ENCODE results near the gene PHEX.
A peak's percentile ranks its signal among the peaks of the same experiment; 100 is the strongest.

The PHEX gene

DNA sequence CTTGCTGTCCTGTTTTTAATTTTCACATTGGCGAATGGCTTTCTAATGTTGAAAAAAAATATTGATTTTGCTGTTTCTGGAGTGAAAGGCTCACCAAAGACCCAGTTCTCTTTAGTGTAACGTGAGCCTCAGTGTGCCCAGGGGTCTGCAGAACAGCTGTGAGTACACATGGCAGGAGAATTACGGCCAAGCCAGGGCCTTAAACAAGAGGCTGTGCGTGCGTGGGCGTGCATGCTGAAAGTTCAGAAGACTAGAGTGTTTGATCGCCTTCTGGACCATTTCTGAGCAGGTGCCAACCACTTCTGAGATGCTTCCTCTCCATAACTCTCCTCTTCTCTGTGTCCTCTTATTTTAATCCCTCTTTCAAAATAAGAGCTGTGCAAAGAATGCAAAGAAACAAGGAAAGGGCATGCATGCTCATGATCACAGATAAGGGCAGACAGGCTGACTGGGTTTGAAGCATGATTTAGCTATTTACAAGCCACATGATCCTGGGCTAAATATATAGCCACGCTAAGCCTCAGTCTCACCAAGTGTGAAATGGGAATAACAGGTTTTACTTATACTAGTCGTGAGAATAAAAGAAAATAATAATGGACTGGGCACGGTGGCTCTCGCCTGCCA lies 9.9 kb downstream of the PHEX start:
- no peak for DNase-seq

- no peak for DNase-seq
These were observed 11.7 kb downstream of the PHEX start for GRCh38 chrX:22043872-22044271.

- DNase-seq = no peak
These were observed 15.3 kb downstream of the PHEX start for GRCh38 chrX:22047468-22047867.

DNA sequence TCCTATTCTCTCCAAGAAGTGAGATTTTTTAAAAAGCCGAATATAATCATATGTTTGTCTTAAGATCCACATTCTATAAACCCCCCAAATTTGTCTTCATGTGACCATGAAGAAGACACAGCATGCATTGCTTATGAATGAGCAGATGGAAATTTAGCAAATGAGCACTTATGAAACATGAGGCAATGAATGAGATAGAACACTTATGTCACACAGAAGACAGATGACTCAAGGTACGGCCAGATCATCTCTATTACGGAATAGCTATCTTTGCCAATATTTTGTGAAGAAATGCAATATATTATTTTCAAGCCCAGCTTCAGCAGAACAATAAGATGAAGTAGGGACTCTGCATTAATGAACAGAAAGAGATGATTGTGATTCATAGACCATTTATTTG lies 21.4 kb downstream of the PHEX start:
- no peak for DNase-seq

- no peak for DNase-seq
These were observed 24.1 kb downstream of the PHEX start for GRCh38 chrX:22056235-22056634.

DNA sequence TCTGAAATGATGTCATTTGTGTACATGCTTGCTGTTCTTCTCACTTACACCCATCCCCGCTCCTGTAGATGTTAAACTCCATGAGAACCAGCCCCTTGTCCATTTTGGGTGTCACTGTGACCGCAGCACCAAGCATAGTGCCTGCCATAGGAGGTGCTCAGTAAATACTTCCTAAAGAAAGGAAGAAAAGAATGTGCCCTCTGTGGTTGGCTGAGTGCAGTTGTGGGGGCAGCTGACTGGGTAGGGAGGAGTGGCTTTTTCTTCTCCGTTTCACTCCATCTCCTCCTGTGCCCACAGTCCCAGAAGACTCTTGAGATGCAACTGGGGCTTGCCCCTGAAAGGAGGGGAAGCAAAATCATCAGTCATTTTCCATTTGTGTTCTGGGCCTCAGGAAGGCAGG lies 25.5 kb downstream of the PHEX start:
- no peak for DNase-seq

- DNase-seq = no peak
These were observed 27.6 kb downstream of the PHEX start for GRCh38 chrX:22059775-22060174.

DNA sequence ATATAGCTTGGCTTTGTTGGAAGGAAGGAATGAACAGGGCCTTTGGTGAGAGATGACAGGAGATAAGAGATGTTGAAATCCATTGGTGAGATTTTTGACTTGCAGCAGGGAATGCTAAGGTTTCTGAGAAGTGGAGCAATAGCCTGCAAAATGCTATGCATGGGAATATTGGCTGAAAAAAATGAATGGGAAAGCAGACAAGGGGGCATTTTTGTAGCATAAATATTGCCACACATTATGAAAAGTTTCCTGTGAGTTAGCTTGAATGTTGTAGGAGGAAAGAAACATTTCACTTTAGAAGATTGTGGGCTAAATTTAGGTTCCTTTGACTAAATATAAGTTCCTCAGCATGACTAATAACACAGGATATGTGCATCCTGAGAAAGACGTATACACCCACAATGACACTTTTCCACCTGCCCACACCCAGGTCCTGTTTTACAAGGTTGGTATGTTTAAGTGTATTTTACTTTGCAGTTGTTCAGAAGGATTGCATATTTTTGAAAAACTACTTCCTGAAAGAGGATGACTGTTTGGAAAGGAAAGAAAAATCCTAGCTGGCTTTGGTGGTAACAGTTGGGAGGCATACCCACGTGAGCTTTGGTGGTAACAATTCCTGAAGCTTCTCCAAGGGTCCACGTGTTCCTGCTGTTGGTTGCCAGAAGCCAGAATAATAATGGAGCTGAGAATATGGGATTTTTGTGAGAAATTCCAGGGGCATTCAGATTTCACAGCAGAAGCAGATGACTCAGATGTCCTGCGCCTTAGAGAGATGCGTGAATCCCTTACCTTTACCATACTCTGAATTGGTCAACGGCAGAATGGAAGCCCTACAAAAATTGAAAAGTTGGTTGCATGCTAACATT lies 28.5 kb downstream of the PHEX start:
- DNase-seq = no peak

GRCh38 chrX:22063284-22063683 lies 31.2 kb downstream of the PHEX start:
- no peak for DNase-seq

DNA sequence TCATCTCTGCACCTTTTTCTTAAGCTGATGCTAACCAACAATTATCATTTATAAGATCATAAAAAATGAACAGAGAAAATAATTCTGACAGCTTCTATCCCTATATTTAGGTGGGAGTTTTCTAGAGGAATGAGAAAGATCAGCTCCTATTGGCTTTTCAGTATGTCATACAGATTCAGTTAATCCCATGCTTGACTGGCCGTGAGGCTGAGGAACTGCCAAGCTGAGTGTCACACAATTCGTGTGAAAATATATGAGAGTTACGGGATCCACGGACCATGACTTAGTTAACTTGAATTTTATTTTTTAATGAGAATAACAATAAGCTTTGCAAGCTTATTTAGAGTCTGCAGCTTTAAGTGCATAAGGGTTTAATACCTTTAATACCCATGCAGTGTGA lies 37.5 kb downstream of the PHEX start:
- no peak for DNase-seq

DNA sequence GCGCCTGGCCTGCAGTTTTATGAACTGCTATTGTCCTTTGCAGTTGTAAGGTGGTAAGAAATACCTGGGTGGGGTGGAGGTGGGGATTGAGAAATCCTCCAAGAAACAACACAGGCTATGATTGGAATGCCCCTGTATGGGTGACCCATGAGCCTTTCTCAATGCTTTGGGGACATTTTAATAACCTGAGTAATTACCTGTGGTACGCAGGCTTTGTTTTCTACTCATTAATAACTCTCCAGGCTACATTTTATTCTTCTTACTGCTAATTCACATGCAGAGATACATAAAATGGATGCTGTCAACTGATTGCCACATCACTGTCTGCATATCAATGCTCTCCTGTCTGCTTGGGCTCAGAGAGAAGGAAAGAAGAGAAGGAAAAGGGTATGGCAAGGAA lies 41.8 kb downstream of the PHEX start:
- no peak for DNase-seq

- no peak for DNase-seq
These were observed 46.0 kb downstream of the PHEX start for GRCh38 chrX:22078117-22078516.

- peak; percentile 8 for DNase-seq
These were observed 49.5 kb downstream of the PHEX start for GRCh38 chrX:22081475-22082092.

- DNase-seq = no peak
These were observed 53.9 kb downstream of the PHEX start for GRCh38 chrX:22086003-22086402.

- no peak for DNase-seq
These were observed 55.0 kb downstream of the PHEX start for GRCh38 chrX:22087011-22087557.

GRCh38 chrX:22088326-22088725 lies 56.2 kb downstream of the PHEX start:
- no peak for DNase-seq

DNA sequence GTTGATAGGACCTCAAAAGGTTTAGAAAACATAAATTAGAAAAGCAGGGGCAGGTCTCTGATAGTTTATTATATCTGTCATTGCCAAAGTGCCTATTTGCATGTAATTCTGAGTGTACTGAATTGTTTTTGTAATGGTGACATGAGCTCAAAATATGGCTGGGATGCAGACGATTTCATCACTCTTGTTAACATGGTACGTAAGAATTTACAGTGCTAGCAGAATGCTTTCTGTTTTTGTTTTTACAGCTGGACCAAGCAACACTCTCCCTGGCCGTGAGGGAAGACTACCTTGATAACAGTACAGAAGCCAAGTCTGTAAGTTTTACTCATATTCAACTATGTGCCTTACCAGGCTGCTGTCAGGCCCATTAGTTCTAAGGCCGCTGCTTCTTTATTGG lies 58.1 kb downstream of the PHEX start:
- no peak for DNase-seq

GRCh38 chrX:22093550-22093949 lies 61.4 kb downstream of the PHEX start:
- DNase-seq = no peak

- no peak for DNase-seq
These were observed 63.2 kb downstream of the PHEX start for GRCh38 chrX:22095286-22095685.

DNA sequence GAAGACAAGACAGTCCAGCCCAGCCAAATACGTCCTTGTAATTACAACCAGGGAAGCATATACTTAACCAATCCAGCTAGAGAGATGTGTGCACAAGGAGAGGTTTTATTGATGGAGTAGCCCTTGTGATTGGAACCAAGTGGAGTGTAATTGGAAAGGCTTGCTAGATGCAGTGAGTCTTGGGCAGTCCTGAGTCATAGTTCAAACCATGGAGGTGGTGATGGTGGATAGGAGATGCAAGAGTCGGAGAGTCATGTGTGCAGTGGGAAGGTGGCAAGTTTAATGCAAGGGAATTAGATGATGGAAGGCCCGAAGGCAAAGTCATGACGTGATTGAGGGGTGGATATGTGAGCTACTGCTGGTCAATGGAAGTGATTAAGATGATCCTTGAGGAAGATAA lies 63.7 kb downstream of the PHEX start:
- no peak for DNase-seq

GRCh38 chrX:22097012-22097694 lies 65.0 kb downstream of the PHEX start:
- DNase-seq = no peak

DNA sequence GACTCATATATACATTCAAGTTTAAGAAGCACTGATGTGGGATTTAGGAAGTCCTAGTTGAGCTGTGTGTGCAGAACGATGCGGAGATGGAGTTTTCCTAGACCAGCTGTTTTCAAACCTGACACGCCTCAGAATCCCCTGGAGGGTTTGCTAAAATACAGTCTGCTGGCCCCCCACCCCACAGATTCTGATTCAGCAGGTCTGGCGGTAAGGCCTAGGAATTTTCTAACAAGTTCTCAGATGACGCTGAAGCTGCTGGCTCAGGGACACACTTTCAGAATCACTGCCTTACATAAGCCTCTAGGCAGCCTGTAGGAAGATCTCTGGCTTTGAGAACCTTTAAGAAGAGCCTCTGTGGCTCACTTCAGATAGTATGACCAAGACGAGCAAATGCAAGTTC lies 73.1 kb downstream of the PHEX start:
- DNase-seq = no peak

DNA sequence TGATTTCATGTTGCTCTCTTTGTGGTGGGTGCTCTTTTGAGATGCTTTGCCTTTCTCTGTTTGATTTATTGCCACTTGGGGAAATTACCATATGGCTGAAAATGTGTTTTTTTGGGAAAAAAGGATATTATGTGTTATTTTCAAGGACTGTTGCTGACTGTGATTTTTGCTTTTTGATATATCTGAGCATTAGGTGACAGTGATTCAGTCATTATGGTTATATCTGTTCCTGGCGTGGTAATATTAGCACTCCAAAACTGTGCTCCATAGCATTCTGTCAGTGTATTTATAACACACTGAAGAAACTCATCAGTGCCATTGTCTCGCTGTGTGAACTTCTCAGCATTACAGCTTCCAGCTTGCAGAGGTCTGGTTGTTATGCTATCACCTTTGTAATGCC lies 73.8 kb downstream of the PHEX start:
- no peak for DNase-seq
